Activated naive CD8-positive, alpha-beta T cell treated with anti-CD3 and anti-CD28 coated beads for 36 hours (primary cell): ENCODE results near the gene RPL39L. TPM values are rescaled to one million over a fixed set of nuclear protein-coding genes. Genes with fewer than 3 reads are reported as not detected.

Experiments
- DNase-seq: peaks from one replicate; pipeline ENCODE4 v3.0.0; 2021
- H3K27ac Mint-ChIP-seq: one replicate; pipeline ENCODE4 v1.8.0; 2022; ENCODE audit warnings: mild to moderate bottlenecking, moderate library complexity, mixed read lengths
- H3K27me3 Mint-ChIP-seq: one replicate; pipeline ENCODE4 v1.8.0; 2022; ENCODE audit warnings: mild to moderate bottlenecking, mixed read lengths
- H3K36me3 Mint-ChIP-seq: one replicate; pipeline ENCODE4 v1.8.0; 2021; ENCODE audit warnings: mild to moderate bottlenecking, mixed read lengths
- H3K4me1 Mint-ChIP-seq: one replicate; pipeline ENCODE4 v1.8.0; 2021; ENCODE audit warnings: mixed read lengths
- H3K4me3 Mint-ChIP-seq: one replicate; pipeline ENCODE4 v1.8.0; 2022; ENCODE audit warnings: mild to moderate bottlenecking, moderate library complexity, mixed read lengths
- H3K9me3 Mint-ChIP-seq: one replicate; pipeline ENCODE4 v1.8.0; 2022; ENCODE audit warnings: mixed read lengths
- total RNA-seq, 2 experiments: library from RNA; stranded (reverse); gene quantifications; one replicate each; pipeline ENCODE4 v1.2.3, GENCODE V29; 2021

RPL39L gene
- total RNA-seq, 2 experiments from 2014 or later = 14.7 to 17.7 TPM

- H3K36me3 Mint-ChIP-seq = peaks cover 11% of the 10 kb centered on the region
- H3K4me1 Mint-ChIP-seq = peaks cover 12% of the 10 kb centered on the region
- no peak for DNase-seq
- H3K4me3 Mint-ChIP-seq = no peak overlapping the region
- peaks cover 30% of the 10 kb centered on the region for H3K9me3 Mint-ChIP-seq
- no peak overlapping the region for H3K27ac Mint-ChIP-seq
- no peaks in the 10 kb centered on the region for H3K27me3 Mint-ChIP-seq
These were observed 46.0 kb downstream of the RPL39L start for GRCh38 chr3:187093320-187093719.

- Mint-ChIP-seq H3K4me3 (no peak overlapping the region), H3K27me3 (no peaks in the 10 kb centered on the region), H3K27ac (no peak overlapping the region), H3K9me3 (peaks cover 24% of the 10 kb centered on the region), H3K4me1 (peaks cover 11% of the 10 kb centered on the region), H3K36me3 (peaks cover 6% of the 10 kb centered on the region)
- DNase-seq = no peak
These were observed 50.6 kb downstream of the RPL39L start for GRCh38 chr3:187088701-187089100.

DNA sequence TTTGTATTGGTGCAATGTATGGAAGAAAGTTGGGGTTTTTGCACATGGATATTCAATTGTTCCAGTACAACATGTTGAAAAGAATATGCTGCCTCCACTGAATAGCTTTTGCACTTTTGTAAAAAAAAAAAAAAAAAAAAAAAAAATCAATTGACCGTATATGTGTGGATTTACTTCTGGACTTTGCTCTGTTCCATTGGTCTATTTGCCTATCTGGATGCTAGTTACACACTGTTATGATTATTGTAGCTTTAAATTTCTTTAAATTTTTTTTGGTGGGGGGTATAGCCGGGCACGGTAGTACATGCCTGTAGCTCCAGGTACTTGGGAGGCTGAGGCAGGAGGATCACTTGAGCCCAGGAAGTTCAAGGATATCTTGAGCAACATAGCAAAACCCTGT, 52.5 kb downstream of the RPL39L start:
- H3K27me3 Mint-ChIP-seq = no peaks in the 10 kb centered on the region
- no peak for DNase-seq
- peaks cover 11% of the 10 kb centered on the region for H3K4me1 Mint-ChIP-seq
- H3K27ac Mint-ChIP-seq = no peak overlapping the region
- no peak overlapping the region for H3K4me3 Mint-ChIP-seq
- peaks cover 20% of the 10 kb centered on the region for H3K9me3 Mint-ChIP-seq
- H3K36me3 Mint-ChIP-seq = peaks cover 6% of the 10 kb centered on the region

DNA sequence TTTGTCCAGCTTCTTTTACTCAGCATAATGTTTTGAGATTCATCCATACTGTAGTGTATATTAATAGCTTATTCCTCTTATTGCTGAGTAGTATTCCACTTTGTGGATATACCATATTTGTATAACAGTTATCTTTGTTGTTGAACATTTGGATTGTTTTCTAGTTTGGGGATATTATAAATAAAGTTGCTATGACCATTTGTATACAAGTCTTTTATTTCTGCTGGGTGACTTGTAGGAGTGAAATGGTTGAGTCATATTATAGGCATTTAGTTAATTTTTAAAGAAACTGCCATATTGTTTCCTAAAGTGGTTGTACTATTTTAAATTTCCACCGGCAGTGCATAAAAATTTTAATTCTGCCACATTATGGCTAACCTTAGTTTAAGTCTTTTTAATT, 53.4 kb downstream of the RPL39L start:
- H3K27me3 Mint-ChIP-seq = no peaks in the 10 kb centered on the region
- H3K9me3 Mint-ChIP-seq = peaks cover 19% of the 10 kb centered on the region
- DNase-seq = no peak
- peaks cover 11% of the 10 kb centered on the region for H3K4me1 Mint-ChIP-seq
- peaks cover 6% of the 10 kb centered on the region for H3K36me3 Mint-ChIP-seq
- H3K27ac Mint-ChIP-seq = no peak overlapping the region
- no peak overlapping the region for H3K4me3 Mint-ChIP-seq

DNA sequence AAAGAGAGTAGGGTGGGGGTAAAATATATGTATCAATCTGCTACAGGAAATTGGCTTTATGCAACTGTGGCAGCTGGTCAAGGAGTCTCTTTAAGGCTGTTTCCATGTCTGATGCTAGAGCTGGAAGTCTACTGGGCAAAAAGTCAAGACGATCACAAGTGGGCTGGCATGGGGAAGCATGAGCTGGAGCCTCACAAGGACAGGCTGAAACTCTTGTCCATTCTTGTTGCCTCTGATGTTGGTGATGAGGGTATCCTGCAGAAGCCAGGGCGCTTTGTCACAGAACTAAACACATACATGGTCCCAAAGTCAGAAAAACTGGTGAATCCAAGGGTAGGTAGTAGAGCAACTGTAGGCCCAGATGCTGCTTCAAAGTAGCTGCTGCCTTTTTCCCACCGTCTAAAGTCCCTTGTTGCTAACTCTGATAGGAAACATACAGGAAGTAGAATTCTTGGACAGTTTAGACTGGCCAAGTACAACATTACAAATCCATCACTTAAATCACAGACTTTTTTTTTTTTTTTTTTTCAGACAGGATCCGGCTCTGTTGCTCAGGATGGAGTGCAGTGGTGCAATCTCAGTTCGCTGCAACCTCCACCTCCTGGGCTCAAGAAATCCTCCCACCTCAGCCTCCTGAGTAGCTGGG, 54.2 kb downstream of the RPL39L start:
- no peak for DNase-seq
- Mint-ChIP-seq H3K9me3 (peaks cover 19% of the 10 kb centered on the region), H3K4me1 (peaks cover 11% of the 10 kb centered on the region), H3K36me3 (peaks cover 6% of the 10 kb centered on the region), H3K27me3 (no peaks in the 10 kb centered on the region), H3K27ac (no peak overlapping the region), H3K4me3 (no peak overlapping the region)

- Mint-ChIP-seq H3K4me1 (peaks cover 11% of the 10 kb centered on the region), H3K4me3 (no peak overlapping the region), H3K9me3 (peaks cover 17% of the 10 kb centered on the region), H3K27ac (no peak overlapping the region), H3K36me3 (peaks cover 6% of the 10 kb centered on the region), H3K27me3 (no peaks in the 10 kb centered on the region)
- DNase-seq = no peak
These were observed 54.7 kb downstream of the RPL39L start for GRCh38 chr3:187084580-187084979.

DNA sequence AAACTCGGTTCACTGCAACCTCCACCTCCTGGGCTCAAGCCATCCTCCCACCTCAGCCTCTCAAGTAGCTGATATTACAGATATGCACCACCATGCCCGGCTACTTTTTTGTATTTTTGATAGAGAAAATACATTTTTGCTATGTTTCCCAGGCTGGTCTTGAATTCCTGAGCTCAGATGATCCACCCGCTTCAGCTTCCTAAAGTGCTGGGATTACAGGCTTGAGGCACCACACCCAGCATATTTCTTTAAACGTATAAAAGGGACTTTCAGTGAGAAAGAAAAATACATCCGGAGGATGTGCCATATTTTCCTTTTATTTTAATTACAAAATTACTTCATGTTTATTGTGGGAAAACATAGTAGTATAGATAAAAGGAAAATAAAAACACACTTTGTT, 55.2 kb downstream of the RPL39L start:
- DNase-seq = no peak
- no peaks in the 10 kb centered on the region for H3K27me3 Mint-ChIP-seq
- H3K9me3 Mint-ChIP-seq = peaks cover 16% of the 10 kb centered on the region
- peaks cover 6% of the 10 kb centered on the region for H3K36me3 Mint-ChIP-seq
- H3K27ac Mint-ChIP-seq = no peak overlapping the region
- peaks cover 12% of the 10 kb centered on the region for H3K4me1 Mint-ChIP-seq
- no peak overlapping the region for H3K4me3 Mint-ChIP-seq

DNA sequence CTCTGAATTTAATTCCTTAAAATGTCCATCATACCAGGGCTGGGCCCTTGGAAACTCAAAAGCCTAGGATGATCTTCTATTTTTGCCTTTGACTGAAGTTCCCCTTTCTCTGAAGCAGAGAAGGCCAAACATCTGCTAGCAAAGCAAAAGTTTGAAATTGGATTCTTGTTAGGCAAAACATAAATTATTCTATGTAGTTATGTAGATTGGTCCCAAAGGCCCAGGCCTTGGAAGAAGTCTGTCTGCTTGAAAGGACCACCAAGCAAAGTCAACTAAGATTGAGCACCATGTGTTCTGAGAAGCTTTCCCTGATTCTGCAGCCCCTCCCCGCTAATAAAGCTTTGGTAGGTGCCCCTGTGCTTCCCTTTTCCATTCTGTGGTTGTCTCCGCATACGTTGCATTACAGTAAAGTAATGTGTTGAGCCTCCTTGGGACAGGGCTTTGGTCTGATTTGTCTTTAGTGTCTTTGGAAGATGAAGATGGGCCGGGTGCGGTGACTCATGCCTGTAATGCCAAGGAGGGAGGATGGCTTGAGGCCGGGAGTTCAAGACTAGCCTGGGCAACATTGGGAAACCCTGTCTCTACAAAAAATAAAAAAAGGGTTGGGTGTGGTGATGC, 56.4 kb downstream of the RPL39L start:
- Mint-ChIP-seq H3K27me3 (no peaks in the 10 kb centered on the region), H3K36me3 (peaks cover 13% of the 10 kb centered on the region), H3K27ac (no peak overlapping the region), H3K4me1 (peaks cover 9% of the 10 kb centered on the region), H3K4me3 (no peak overlapping the region), H3K9me3 (peaks cover 7% of the 10 kb centered on the region)
- no peak for DNase-seq

GRCh38 chr3:187080799-187081450, 58.4 kb downstream of the RPL39L start:
- DNase-seq = no peak
- Mint-ChIP-seq H3K27ac (no peak overlapping the region), H3K9me3 (no peaks in the 10 kb centered on the region), H3K4me3 (no peak overlapping the region), H3K36me3 (peaks cover 11% of the 10 kb centered on the region), H3K27me3 (no peaks in the 10 kb centered on the region), H3K4me1 (peaks cover 9% of the 10 kb centered on the region)

GRCh38 chr3:187079090-187080022, 59.9 kb downstream of the RPL39L start:
- Mint-ChIP-seq H3K27me3 (no peaks in the 10 kb centered on the region), H3K9me3 (no peaks in the 10 kb centered on the region), H3K4me1 (peaks cover 2% of the 10 kb centered on the region), H3K36me3 (peaks cover 11% of the 10 kb centered on the region), H3K27ac (peak overlapping the region; percentile 27), H3K4me3 (no peak overlapping the region)
- DNase-seq = no peak

- Mint-ChIP-seq H3K4me3 (no peak overlapping the region), H3K27ac (peak overlapping the region; percentile 0), H3K4me1 (peaks cover 2% of the 10 kb centered on the region), H3K9me3 (no peaks in the 10 kb centered on the region), H3K36me3 (peaks cover 11% of the 10 kb centered on the region), H3K27me3 (no peaks in the 10 kb centered on the region)
- no peak for DNase-seq
These were observed 61.8 kb downstream of the RPL39L start for GRCh38 chr3:187077537-187077936.

DNA sequence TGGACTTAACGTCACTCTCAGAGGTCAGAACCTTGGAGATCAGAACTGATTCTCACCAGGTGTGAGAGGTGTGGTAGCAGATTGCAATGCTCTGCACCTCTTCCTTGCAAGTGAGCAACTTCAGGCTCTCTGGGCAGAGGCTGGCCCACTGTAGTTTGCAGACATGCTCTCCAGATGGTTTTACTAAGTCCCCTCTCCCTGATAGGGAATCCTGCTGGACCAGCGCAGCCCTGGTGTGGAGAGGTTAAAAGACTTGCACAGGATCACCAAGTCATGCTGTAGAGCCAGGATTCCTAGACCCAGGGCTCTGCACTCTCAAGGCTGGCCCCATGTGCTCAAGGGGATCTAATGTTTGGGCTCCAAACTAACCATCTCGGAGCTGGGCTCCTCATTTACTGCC, 62.2 kb downstream of the RPL39L start:
- peak overlapping the region; percentile 0 for H3K27ac Mint-ChIP-seq
- H3K36me3 Mint-ChIP-seq = peaks cover 11% of the 10 kb centered on the region
- H3K9me3 Mint-ChIP-seq = no peaks in the 10 kb centered on the region
- no peaks in the 10 kb centered on the region for H3K27me3 Mint-ChIP-seq
- H3K4me1 Mint-ChIP-seq = peaks cover 2% of the 10 kb centered on the region
- no peak overlapping the region for H3K4me3 Mint-ChIP-seq
- DNase-seq = no peak

GRCh38 chr3:187076297-187076696, 63.0 kb downstream of the RPL39L start:
- Mint-ChIP-seq H3K4me1 (peaks cover 2% of the 10 kb centered on the region), H3K4me3 (no peak overlapping the region), H3K27me3 (no peaks in the 10 kb centered on the region), H3K9me3 (no peaks in the 10 kb centered on the region), H3K27ac (peak overlapping the region; percentile 16), H3K36me3 (peaks cover 15% of the 10 kb centered on the region)
- no peak for DNase-seq

GRCh38 chr3:187074846-187075245, 64.5 kb downstream of the RPL39L start:
- H3K36me3 Mint-ChIP-seq = peaks cover 27% of the 10 kb centered on the region
- H3K27ac Mint-ChIP-seq = peak overlapping the region; percentile 20
- no peak for DNase-seq
- H3K9me3 Mint-ChIP-seq = no peaks in the 10 kb centered on the region
- no peaks in the 10 kb centered on the region for H3K27me3 Mint-ChIP-seq
- H3K4me1 Mint-ChIP-seq = peaks cover 7% of the 10 kb centered on the region
- no peak overlapping the region for H3K4me3 Mint-ChIP-seq

- Mint-ChIP-seq H3K27ac (peak overlapping the region; percentile 42), H3K4me1 (peaks cover 10% of the 10 kb centered on the region), H3K36me3 (peaks cover 34% of the 10 kb centered on the region), H3K27me3 (no peaks in the 10 kb centered on the region), H3K9me3 (peaks cover 6% of the 10 kb centered on the region), H3K4me3 (no peak overlapping the region)
- no peak for DNase-seq
These were observed 65.7 kb downstream of the RPL39L start for GRCh38 chr3:187073581-187074098.
